ENCODE data around the gene CTDSPL2.
"Not testable (repeated sequence)": the region's sequence is repeated elsewhere in the genome, so short reads cannot be mapped to it uniquely, and the experiment has no call there.

CTDSPL2 gene

GRCh38 chr15:44537735-44538240 lies 110.4 kb downstream of the CTDSPL2 start:
- Mint-ChIP-seq H3K9me3 (no peaks in the 10 kb centered on the region), H3K4me3 (peak overlapping the region; percentile 94 to 99), H3K27ac (peak overlapping the region; percentile 99), H3K27me3 (no peaks in the 10 kb centered on the region), H3K36me3 (peaks cover 22 to 44% of the 10 kb centered on the region in 2 donors), H3K4me1 (peaks cover 29 to 62% of the 10 kb centered on the region in 2 donors)
- ATAC-seq (replicated peaks), result no peak
- DNase-seq, result no peak

- no peaks in the 10 kb centered on the region for H3K27me3 Mint-ChIP-seq
- peaks cover 32 to 68% of the 10 kb centered on the region in 2 donors for H3K4me1 Mint-ChIP-seq
- peak overlapping the region in 1 of 2 donors; percentile 13 for H3K4me3 Mint-ChIP-seq
- H3K36me3 Mint-ChIP-seq, result peaks cover 20 to 44% of the 10 kb centered on the region in 2 donors
- no peaks in the 10 kb centered on the region for H3K9me3 Mint-ChIP-seq
- DNase-seq, result no peak
- no peak for ATAC-seq (replicated peaks)
- no peak overlapping the region for H3K27ac Mint-ChIP-seq
Measured at GRCh38 chr15:44541282-44541958, 114.0 kb downstream of the CTDSPL2 start.

GRCh38 chr15:44542596-44542995 lies 115.2 kb downstream of the CTDSPL2 start:
- Mint-ChIP-seq H3K36me3 (peaks cover 18 to 45% of the 10 kb centered on the region in 2 donors), H3K9me3 (no peaks in the 10 kb centered on the region), H3K4me3 (no peak overlapping the region), H3K27me3 (no peaks in the 10 kb centered on the region), H3K27ac (peak overlapping the region; percentile 9), H3K4me1 (peaks cover 32 to 70% of the 10 kb centered on the region in 2 donors)
- no peak for ATAC-seq (replicated peaks)
- no peak for DNase-seq

GRCh38 chr15:44544745-44545144 lies 117.3 kb downstream of the CTDSPL2 start:
- peaks cover 25 to 53% of the 10 kb centered on the region in 2 donors for H3K4me1 Mint-ChIP-seq
- not testable (repeated sequence) for H3K27me3 Mint-ChIP-seq; H3K4me3 Mint-ChIP-seq; DNase-seq; H3K9me3 Mint-ChIP-seq; H3K27ac Mint-ChIP-seq; ATAC-seq (replicated peaks)
- peaks cover 17 to 47% of the 10 kb centered on the region in 2 donors for H3K36me3 Mint-ChIP-seq

GRCh38 chr15:44545913-44546802 lies 118.7 kb downstream of the CTDSPL2 start:
- Mint-ChIP-seq H3K9me3 (no peaks in the 10 kb centered on the region), H3K4me3 (no peak overlapping the region), H3K36me3 (peaks cover 12 to 43% of the 10 kb centered on the region in 2 donors), H3K4me1 (peaks cover 21 to 53% of the 10 kb centered on the region in 2 donors), H3K27ac (peak overlapping the region; percentile 82), H3K27me3 (no peaks in the 10 kb centered on the region)
- peak; percentile 95 for ATAC-seq (replicated peaks)
- no peak for DNase-seq

GRCh38 chr15:44549152-44549551 lies 121.7 kb downstream of the CTDSPL2 start:
- H3K4me3 Mint-ChIP-seq; H3K27me3 Mint-ChIP-seq; H3K9me3 Mint-ChIP-seq; DNase-seq; ATAC-seq (replicated peaks): not testable (repeated sequence)
- H3K27ac Mint-ChIP-seq, result peak overlapping the region; percentile 42
- peaks cover 11 to 33% of the 10 kb centered on the region in 2 donors for H3K36me3 Mint-ChIP-seq
- H3K4me1 Mint-ChIP-seq, result peaks cover 9 to 28% of the 10 kb centered on the region in 2 donors

GRCh38 chr15:44550256-44550655 lies 122.8 kb downstream of the CTDSPL2 start:
- DNase-seq (no peak), ATAC-seq (replicated peaks) (peak in 1 of 2 donors; percentile 27)
- Mint-ChIP-seq H3K4me1 (peaks cover 9 to 28% of the 10 kb centered on the region in 2 donors), H3K36me3 (peaks cover 11 to 40% of the 10 kb centered on the region in 2 donors), H3K27me3 (no peaks in the 10 kb centered on the region), H3K4me3 (no peak overlapping the region), H3K27ac (no peak overlapping the region), H3K9me3 (no peaks in the 10 kb centered on the region)

- no peaks in the 10 kb centered on the region for H3K9me3 Mint-ChIP-seq
- H3K4me1 Mint-ChIP-seq, result peaks cover 8 to 27% of the 10 kb centered on the region in 2 donors
- ATAC-seq (replicated peaks) (no peak), DNase-seq (no peak)
- peak overlapping the region; percentile 6 for H3K27ac Mint-ChIP-seq
- no peak overlapping the region for H3K4me3 Mint-ChIP-seq
- H3K36me3 Mint-ChIP-seq, result peaks cover 15 to 44% of the 10 kb centered on the region in 2 donors
- no peaks in the 10 kb centered on the region for H3K27me3 Mint-ChIP-seq
Measured at GRCh38 chr15:44550734-44551133, 123.3 kb downstream of the CTDSPL2 start.

GRCh38 chr15:44554934-44555723 lies 127.7 kb downstream of the CTDSPL2 start:
- H3K27me3 Mint-ChIP-seq, result no peaks in the 10 kb centered on the region
- no peak for DNase-seq
- no peak overlapping the region for H3K4me3 Mint-ChIP-seq
- ATAC-seq (replicated peaks), result no peak
- H3K27ac Mint-ChIP-seq, result peak overlapping the region; percentile 20
- peaks cover 23 to 41% of the 10 kb centered on the region in 2 donors for H3K36me3 Mint-ChIP-seq
- peaks cover 9 to 12% of the 10 kb centered on the region in 2 donors for H3K4me1 Mint-ChIP-seq
- H3K9me3 Mint-ChIP-seq, result no peaks in the 10 kb centered on the region

- not testable (repeated sequence) for H3K4me3 Mint-ChIP-seq; ATAC-seq (replicated peaks); DNase-seq; H3K4me1 Mint-ChIP-seq; H3K9me3 Mint-ChIP-seq; H3K27me3 Mint-ChIP-seq
- H3K36me3 Mint-ChIP-seq, result peaks cover 41 to 51% of the 10 kb centered on the region in 2 donors
- peak overlapping the region; percentile 74 for H3K27ac Mint-ChIP-seq
Measured at GRCh38 chr15:44560926-44561325, 133.5 kb downstream of the CTDSPL2 start.

- Mint-ChIP-seq H3K36me3 (peaks cover 49 to 65% of the 10 kb centered on the region in 2 donors), H3K4me1 (peaks cover 2 to 5% of the 10 kb centered on the region in 2 donors), H3K9me3 (no peaks in the 10 kb centered on the region), H3K4me3 (no peak overlapping the region), H3K27ac (peak overlapping the region; percentile 84), H3K27me3 (no peaks in the 10 kb centered on the region)
- ATAC-seq (replicated peaks) (peak in 1 of 2 donors; percentile 21), DNase-seq (no peak)
Measured at GRCh38 chr15:44565387-44566154, 138.1 kb downstream of the CTDSPL2 start.

- DNase-seq (no peak), ATAC-seq (replicated peaks) (no peak)
- no peaks in the 10 kb centered on the region for H3K9me3 Mint-ChIP-seq
- peaks cover 0 to 2% of the 10 kb centered on the region in 2 donors for H3K4me1 Mint-ChIP-seq
- no peak overlapping the region for H3K4me3 Mint-ChIP-seq
- H3K27ac Mint-ChIP-seq, result peak overlapping the region; percentile 59
- H3K27me3 Mint-ChIP-seq, result no peaks in the 10 kb centered on the region
- peaks cover 44 to 63% of the 10 kb centered on the region in 2 donors for H3K36me3 Mint-ChIP-seq
Measured at GRCh38 chr15:44566155-44566540, 138.7 kb downstream of the CTDSPL2 start.

GRCh38 chr15:44568338-44568737 lies 140.9 kb downstream of the CTDSPL2 start:
- ATAC-seq (replicated peaks) (no peak), DNase-seq (no peak)
- peaks cover 0 to 2% of the 10 kb centered on the region in 2 donors for H3K4me1 Mint-ChIP-seq
- peaks cover 42 to 61% of the 10 kb centered on the region in 2 donors for H3K36me3 Mint-ChIP-seq
- H3K4me3 Mint-ChIP-seq, result no peak overlapping the region
- no peaks in the 10 kb centered on the region for H3K9me3 Mint-ChIP-seq
- no peak overlapping the region for H3K27ac Mint-ChIP-seq
- no peaks in the 10 kb centered on the region for H3K27me3 Mint-ChIP-seq
